ENCODE measurements around the gene C1QL3. TPM values are rescaled to one million over a fixed set of nuclear protein-coding genes. Genes with fewer than 3 reads are reported as not detected.

The C1QL3 gene
- total RNA-seq, 2 donors from 2014 or later, result not detected

DNA sequence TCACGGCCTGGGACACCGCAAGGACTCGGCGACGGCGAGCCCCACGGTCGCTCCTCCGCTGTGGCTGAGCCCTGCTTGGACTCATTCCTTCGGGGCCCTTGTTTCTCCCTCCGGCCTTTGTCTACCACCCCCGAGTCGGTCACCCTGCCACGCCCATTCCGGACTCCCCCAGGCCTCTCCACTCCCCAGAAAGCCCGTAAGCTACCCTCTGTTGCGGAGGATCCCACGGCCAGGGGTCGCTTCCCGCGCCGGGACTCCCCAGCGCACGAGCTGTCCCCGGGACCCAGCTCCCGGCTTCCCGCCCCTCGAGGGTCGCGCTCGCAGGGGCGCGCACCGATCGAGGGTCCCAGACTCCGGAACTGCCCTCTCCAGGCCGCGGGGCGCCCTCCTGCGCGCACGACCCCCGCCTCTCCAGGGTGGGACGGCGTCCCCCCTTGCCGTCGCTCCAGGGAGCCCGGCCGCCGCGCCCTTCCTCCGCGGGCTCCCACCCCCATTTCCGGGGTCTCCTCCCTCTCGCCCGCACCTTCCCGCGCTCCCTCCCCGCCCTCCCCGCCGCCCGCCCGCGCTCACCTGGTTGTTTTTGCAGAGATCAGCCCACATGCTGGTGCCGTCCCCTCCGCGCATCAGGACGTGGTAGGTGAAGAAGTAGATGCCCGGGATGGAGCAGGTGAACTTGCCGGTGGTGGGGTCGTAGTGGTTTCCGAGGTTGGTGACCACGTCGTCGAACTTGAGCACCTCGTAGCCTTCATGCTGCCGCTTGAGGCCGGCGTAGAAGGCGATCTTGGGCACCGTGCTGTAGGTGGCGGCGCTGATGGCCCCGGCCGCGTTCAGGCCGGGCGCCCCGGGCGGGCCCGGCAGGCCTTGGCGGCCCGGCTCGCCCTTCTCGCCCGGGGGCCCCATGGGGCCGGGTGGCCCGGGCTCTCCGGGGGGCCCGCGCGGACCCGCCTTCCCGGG lies 1.5 kb downstream of the C1QL3 start:
- Histone ChIP-seq H3K4me3 (no peak overlapping the region), H3K36me3 (replicated peaks in 1 of 2; ENCODE audit: insufficient read depth in 1 of 2, low read depth in 2 of 2) (no peaks in the 10 kb centered on the region), H3K27me3 (peaks cover 0 to 20% of the 10 kb centered on the region in 2 donors), H3K9me3 (no peaks in the 10 kb centered on the region), H3K4me1 (peaks cover 24% of the 10 kb centered on the region), H3K27ac (no peak overlapping the region)
- no peak for TF ChIP-seq POLR2A (IDR thresholded peaks at IDR 0.05)
- TF ChIP-seq, protein P1, sequence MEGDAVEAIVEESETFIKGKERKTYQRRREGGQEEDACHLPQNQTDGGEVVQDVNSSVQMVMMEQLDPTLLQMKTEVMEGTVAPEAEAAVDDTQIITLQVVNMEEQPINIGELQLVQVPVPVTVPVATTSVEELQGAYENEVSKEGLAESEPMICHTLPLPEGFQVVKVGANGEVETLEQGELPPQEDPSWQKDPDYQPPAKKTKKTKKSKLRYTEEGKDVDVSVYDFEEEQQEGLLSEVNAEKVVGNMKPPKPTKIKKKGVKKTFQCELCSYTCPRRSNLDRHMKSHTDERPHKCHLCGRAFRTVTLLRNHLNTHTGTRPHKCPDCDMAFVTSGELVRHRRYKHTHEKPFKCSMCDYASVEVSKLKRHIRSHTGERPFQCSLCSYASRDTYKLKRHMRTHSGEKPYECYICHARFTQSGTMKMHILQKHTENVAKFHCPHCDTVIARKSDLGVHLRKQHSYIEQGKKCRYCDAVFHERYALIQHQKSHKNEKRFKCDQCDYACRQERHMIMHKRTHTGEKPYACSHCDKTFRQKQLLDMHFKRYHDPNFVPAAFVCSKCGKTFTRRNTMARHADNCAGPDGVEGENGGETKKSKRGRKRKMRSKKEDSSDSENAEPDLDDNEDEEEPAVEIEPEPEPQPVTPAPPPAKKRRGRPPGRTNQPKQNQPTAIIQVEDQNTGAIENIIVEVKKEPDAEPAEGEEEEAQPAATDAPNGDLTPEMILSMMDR (IDR thresholded peaks at IDR 0.05), result no peak
- WGBS, 2 donors, result 6 to 14% methylated on average over 39 to 71 of the region's 104 CpGs
- ATAC-seq (no peak), DNase-seq (no peak)
- intact Hi-C loops (cut with DNase I), result no loop called here

DNA sequence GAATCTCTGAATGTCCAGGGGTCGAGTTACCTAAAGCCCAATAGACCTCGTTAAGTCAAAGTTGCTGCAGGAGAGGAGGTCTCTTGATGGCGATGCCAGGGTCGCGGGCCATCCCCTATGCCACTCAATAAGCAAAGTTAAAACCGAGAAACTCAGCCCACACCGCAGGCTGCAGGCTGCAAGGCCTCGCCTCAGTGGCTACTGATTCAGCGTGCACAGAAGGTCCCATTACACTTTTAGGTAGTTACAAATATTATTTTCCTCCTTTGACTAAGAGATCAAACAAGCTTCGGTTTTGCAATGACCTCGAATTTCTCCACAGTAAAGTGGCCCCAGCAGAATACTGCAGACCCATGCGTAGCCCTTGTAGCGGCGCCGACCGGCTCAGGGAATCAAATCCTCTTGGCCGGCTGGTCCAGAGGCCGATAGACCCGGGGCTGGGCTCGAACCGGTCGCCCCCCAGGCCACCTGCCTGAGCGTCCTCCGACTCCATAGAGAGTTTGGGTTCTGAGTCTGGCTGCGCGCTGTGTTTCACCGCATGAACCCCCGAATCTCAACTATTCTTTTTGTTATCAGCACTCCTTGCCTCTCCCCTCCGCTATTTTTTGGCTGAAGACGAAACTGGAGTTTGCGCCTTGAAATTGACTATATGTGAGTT lies 2.3 kb downstream of the C1QL3 start:
- ATAC-seq (no peak), DNase-seq (no peak)
- Histone ChIP-seq H3K27ac (no peak overlapping the region), H3K36me3 (replicated peaks in 1 of 2; ENCODE audit: insufficient read depth in 1 of 2, low read depth in 2 of 2) (no peaks in the 10 kb centered on the region), H3K9me3 (no peaks in the 10 kb centered on the region), H3K4me3 (no peak overlapping the region), H3K27me3 (peaks cover 0 to 20% of the 10 kb centered on the region in 2 donors), H3K4me1 (peaks cover 24% of the 10 kb centered on the region)
- TF ChIP-seq, protein P1 (IDR thresholded peaks at IDR 0.05), result no peak
- no peak for TF ChIP-seq POLR2A (IDR thresholded peaks at IDR 0.05)
- intact Hi-C loops (cut with DNase I), result no loop called here
- 46 to 62% methylated on average over 31 of the region's 31 CpGs for WGBS, 2 donors

DNA sequence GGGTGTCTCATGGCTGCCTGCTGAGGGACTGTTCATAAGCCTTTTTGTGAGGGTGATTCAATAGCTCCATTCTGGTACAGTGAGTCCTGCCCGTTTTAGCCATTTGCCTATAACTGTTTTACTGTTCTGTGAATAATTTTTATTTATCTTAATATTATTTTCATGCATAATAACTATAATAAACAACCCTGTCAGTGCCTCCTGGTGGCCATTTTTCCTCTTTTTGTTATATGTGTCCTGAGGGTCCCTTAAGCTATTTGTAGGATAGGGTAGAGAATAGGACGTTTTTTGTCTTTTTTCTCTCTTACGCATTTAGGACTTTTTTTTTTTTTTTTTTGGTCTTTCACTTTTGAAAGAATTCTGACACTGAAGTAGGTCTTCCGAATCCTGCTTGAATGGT lies 2.9 kb downstream of the C1QL3 start:
- ATAC-seq, result no peak
- Histone ChIP-seq H3K27me3 (peaks cover 0 to 20% of the 10 kb centered on the region in 2 donors), H3K4me3 (no peak overlapping the region), H3K9me3 (no peaks in the 10 kb centered on the region), H3K36me3 (replicated peaks in 1 of 2; ENCODE audit: insufficient read depth in 1 of 2, low read depth in 2 of 2) (no peaks in the 10 kb centered on the region), H3K4me1 (peaks cover 24% of the 10 kb centered on the region), H3K27ac (no peak overlapping the region)
- no peak for DNase-seq
- 77 to 78% methylated on average over 4 of the region's 4 CpGs for WGBS, 2 donors
- intact Hi-C loops (cut with DNase I), result no loop called here
- TF ChIP-seq, protein P1 (IDR thresholded peaks at IDR 0.05), result no peak
- TF ChIP-seq POLR2A (IDR thresholded peaks at IDR 0.05), result no peak

DNA sequence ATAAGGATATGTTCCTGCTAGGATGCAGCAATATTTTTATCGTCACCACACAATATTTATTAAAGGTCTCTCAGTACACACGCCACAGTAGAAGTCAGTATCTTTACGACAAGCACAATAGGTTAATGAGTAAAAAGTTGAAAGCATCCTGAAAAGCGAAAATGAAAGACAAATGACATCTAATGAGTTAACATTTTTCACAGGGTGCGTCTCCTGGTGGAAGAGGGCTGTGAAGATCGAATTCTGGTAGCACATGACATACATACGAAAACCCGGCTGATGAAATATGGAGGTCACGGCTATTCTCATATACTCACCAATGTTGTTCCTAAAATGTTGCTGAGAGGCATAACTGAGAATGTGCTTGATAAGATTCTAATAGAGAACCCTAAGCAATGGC lies 10.8 kb downstream of the C1QL3 start:
- Histone ChIP-seq H3K36me3 (replicated peaks in 1 of 2; ENCODE audit: insufficient read depth in 1 of 2, low read depth in 2 of 2) (peaks cover 0 to 2% of the 10 kb centered on the region in 2 donors), H3K4me1 (no peaks in the 10 kb centered on the region), H3K4me3 (no peak overlapping the region), H3K27ac (no peak overlapping the region), H3K27me3 (no peaks in the 10 kb centered on the region), H3K9me3 (no peaks in the 10 kb centered on the region)
- ATAC-seq, result no peak
- intact Hi-C loops (cut with DNase I), result no loop called here
- 89 to 95% methylated on average over 9 of the region's 9 CpGs for WGBS, 2 donors
- TF ChIP-seq POLR2A (IDR thresholded peaks at IDR 0.05), result no peak
- TF ChIP-seq, protein P1 (IDR thresholded peaks at IDR 0.05), result no peak
- DNase-seq, result no peak
